Amniotic stem cell (primary cell): ENCODE measurements around the gene KLHL25.
"Not testable (repeated sequence)": the region's sequence is repeated elsewhere in the genome, so short reads cannot be mapped to it uniquely, and the experiment has no call there.

Source experiments
- DNase-seq: peaks from one replicate; lab custom pipeline; 2025; lab: John Stamatoyannopoulos, UW

KLHL25 gene

GRCh38 chr15:85794598-85795336, at the start of gene KLHL25:
KLHL25 (minus strand) TSS chr15:85794925; CDS start chr15:85769810, 25,115 bp downstream.
- DNase-seq = peak; percentile 86

- DNase-seq = no peak
These were observed 46.1 kb upstream of the KLHL25 start for GRCh38 chr15:85840802-85841152.

GRCh38 chr15:85840079-85840801, 45.5 kb upstream of the KLHL25 start:
- peak; percentile 9 for DNase-seq

GRCh38 chr15:85839643-85840042, 44.9 kb upstream of the KLHL25 start:
- no peak for DNase-seq

GRCh38 chr15:85838655-85839054, 43.9 kb upstream of the KLHL25 start:
- DNase-seq = no peak

GRCh38 chr15:85837881-85838280, 43.2 kb upstream of the KLHL25 start:
- DNase-seq = no peak

- DNase-seq = no peak
These were observed 42.3 kb upstream of the KLHL25 start for GRCh38 chr15:85837011-85837433.

- DNase-seq = no peak
These were observed 39.9 kb upstream of the KLHL25 start for GRCh38 chr15:85834651-85835050.

GRCh38 chr15:85832394-85832793, 37.7 kb upstream of the KLHL25 start:
- DNase-seq = no peak

- peak; percentile 69 for DNase-seq
These were observed 36.8 kb upstream of the KLHL25 start for GRCh38 chr15:85831415-85832113.

GRCh38 chr15:85829754-85830153, 35.0 kb upstream of the KLHL25 start:
- DNase-seq = not testable (repeated sequence)

- no peak for DNase-seq
These were observed 34.1 kb upstream of the KLHL25 start for GRCh38 chr15:85828874-85829273.

GRCh38 chr15:85828126-85828525, 33.4 kb upstream of the KLHL25 start:
- no peak for DNase-seq

- DNase-seq = no peak
These were observed 32.2 kb upstream of the KLHL25 start for GRCh38 chr15:85826756-85827515.

- DNase-seq = no peak
These were observed 31.0 kb upstream of the KLHL25 start for GRCh38 chr15:85825719-85826118.

GRCh38 chr15:85825118-85825517, 30.4 kb upstream of the KLHL25 start:
- no peak for DNase-seq

- DNase-seq = no peak
These were observed 26.8 kb upstream of the KLHL25 start for GRCh38 chr15:85821545-85821944.

GRCh38 chr15:85819938-85820337, 25.2 kb upstream of the KLHL25 start:
- no peak for DNase-seq

GRCh38 chr15:85813234-85813633, 18.5 kb upstream of the KLHL25 start:
- no peak for DNase-seq

- DNase-seq = no peak
These were observed 15.3 kb upstream of the KLHL25 start for GRCh38 chr15:85810075-85810474.

- DNase-seq = no peak
These were observed 10.7 kb upstream of the KLHL25 start for GRCh38 chr15:85805420-85805819.

- DNase-seq = no peak
These were observed 9.9 kb upstream of the KLHL25 start for GRCh38 chr15:85804481-85805170.
